Activated naive CD8-positive, alpha-beta T cell treated with anti-CD3 and anti-CD28 coated beads for 36 hours (primary cell): ENCODE measurements around the gene ZDHHC20. TPM values are rescaled to one million over a fixed set of nuclear protein-coding genes. Genes with fewer than 3 reads are reported as not detected.
A peak's percentile ranks its signal among the peaks of the same experiment; 100 is the strongest.
"Not testable (repeated sequence)": the region's sequence is repeated elsewhere in the genome, so short reads cannot be mapped to it uniquely, and the experiment has no call there.

Source experiments
- DNase-seq: peaks from one replicate; pipeline ENCODE4 v3.0.0; 2021
- H3K27ac Mint-ChIP-seq: one replicate; pipeline ENCODE4 v1.8.0; 2022; ENCODE audit warnings: mild to moderate bottlenecking, moderate library complexity, mixed read lengths
- H3K27me3 Mint-ChIP-seq: one replicate; pipeline ENCODE4 v1.8.0; 2022; ENCODE audit warnings: mild to moderate bottlenecking, mixed read lengths
- H3K36me3 Mint-ChIP-seq: one replicate; pipeline ENCODE4 v1.8.0; 2021; ENCODE audit warnings: mild to moderate bottlenecking, mixed read lengths
- H3K4me1 Mint-ChIP-seq: one replicate; pipeline ENCODE4 v1.8.0; 2021; ENCODE audit warnings: mixed read lengths
- H3K4me3 Mint-ChIP-seq: one replicate; pipeline ENCODE4 v1.8.0; 2022; ENCODE audit warnings: mild to moderate bottlenecking, moderate library complexity, mixed read lengths
- H3K9me3 Mint-ChIP-seq: one replicate; pipeline ENCODE4 v1.8.0; 2022; ENCODE audit warnings: mixed read lengths
- total RNA-seq, 2 experiments: library from RNA; stranded (reverse); gene quantifications; one replicate each; pipeline ENCODE4 v1.2.3, GENCODE V29; 2021

ZDHHC20 gene
- total RNA-seq, 2 experiments from 2014 or later, result 52.0 to 52.8 TPM

DNA sequence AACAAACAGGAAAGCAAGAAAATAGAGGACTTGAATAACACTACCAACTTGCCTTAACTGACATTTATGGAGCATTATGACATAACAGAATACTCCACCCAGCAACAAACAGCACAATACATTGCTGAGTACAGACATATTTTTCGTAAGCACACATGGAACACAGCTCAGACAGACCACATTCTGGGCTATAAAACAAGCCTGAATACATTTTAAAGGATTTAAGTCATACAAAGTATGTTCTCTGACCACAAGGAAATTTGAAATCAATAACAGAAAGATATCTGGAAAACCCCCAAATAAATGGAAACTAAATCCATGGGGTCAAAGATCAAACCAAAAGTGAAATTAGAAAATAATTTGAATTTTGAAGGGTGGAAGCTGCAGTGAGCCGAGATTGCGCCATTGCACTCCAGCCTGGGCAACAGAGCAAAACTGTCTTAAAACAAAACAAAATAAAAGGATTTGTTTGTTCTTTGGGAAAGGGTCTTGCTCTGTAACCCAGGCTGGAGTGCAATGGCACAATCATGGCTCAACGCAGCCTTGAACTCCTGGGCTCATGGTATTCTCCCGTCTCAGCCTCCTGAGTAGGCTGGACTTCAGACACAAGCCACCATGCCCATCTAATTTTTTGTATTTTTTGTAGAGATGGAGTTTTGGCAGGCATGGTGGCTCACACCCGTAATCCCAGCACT is 5.6 kb downstream of the ZDHHC20 start:
- Mint-ChIP-seq H3K9me3 (peaks cover 24% of the 10 kb centered on the region), H3K27ac (no peak overlapping the region), H3K27me3 (no peaks in the 10 kb centered on the region), H3K4me1 (peaks cover 44% of the 10 kb centered on the region), H3K36me3 (peaks cover 41% of the 10 kb centered on the region), H3K4me3 (no peak overlapping the region)
- no peak for DNase-seq

- Mint-ChIP-seq H3K4me1 (peaks cover 32% of the 10 kb centered on the region), H3K27ac (no peak overlapping the region), H3K36me3 (peaks cover 46% of the 10 kb centered on the region), H3K27me3 (no peaks in the 10 kb centered on the region), H3K4me3 (no peak overlapping the region), H3K9me3 (peaks cover 24% of the 10 kb centered on the region)
- DNase-seq, result no peak
Observed at GRCh38 chr13:21450936-21451335, 8.2 kb downstream of the ZDHHC20 start.

DNA sequence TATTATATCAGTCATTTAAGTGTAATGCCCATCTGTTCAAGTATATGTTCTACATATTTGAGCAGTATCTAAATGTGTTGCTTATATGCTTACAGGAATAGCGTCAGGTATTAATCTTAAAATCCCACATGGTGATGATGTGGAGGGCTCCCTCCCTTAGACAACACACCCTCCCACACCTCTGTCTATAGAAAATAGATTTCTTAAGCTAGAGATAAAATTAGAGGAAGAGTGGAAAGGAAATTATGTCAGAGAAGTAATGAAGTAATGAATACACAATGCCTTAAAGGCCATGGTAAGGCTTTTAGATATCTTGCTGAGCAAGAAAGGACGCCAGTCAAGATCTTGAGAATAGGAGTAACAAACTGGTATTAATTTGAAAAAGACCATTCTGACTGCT is 12.4 kb downstream of the ZDHHC20 start:
- H3K4me3 Mint-ChIP-seq, result no peak overlapping the region
- H3K27me3 Mint-ChIP-seq, result no peaks in the 10 kb centered on the region
- DNase-seq, result no peak
- H3K27ac Mint-ChIP-seq, result no peak overlapping the region
- peaks cover 1% of the 10 kb centered on the region for H3K9me3 Mint-ChIP-seq
- peaks cover 30% of the 10 kb centered on the region for H3K4me1 Mint-ChIP-seq
- H3K36me3 Mint-ChIP-seq, result peaks cover 23% of the 10 kb centered on the region

GRCh38 chr13:21445759-21446158 is 13.3 kb downstream of the ZDHHC20 start:
- H3K4me3 Mint-ChIP-seq, result no peak overlapping the region
- no peak for DNase-seq
- H3K36me3 Mint-ChIP-seq, result peaks cover 22% of the 10 kb centered on the region
- H3K27ac Mint-ChIP-seq, result no peak overlapping the region
- peaks cover 34% of the 10 kb centered on the region for H3K4me1 Mint-ChIP-seq
- H3K27me3 Mint-ChIP-seq, result no peaks in the 10 kb centered on the region
- H3K9me3 Mint-ChIP-seq, result peaks cover 2% of the 10 kb centered on the region

DNA sequence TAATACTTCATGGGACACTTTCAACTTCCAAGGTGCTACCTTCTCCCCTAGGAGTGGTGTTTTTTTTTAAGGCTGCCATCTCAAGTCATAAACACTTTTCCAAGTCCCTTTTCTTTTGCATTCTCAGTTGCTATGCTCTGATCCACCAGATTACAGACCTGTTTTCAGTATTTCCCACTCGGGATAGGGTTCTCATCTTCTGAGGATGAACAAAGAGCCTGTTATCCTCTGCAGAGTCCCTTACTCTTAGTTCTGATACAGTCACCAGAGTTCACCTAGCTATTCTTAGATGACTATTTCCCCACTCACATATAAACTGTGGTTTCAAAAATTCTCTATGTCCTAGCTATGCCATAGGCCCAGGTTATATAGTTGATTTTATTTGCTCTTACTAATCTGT is 15.9 kb downstream of the ZDHHC20 start:
- no peaks in the 10 kb centered on the region for H3K27me3 Mint-ChIP-seq
- H3K9me3 Mint-ChIP-seq, result peaks cover 4% of the 10 kb centered on the region
- H3K4me3 Mint-ChIP-seq, result no peak overlapping the region
- H3K27ac Mint-ChIP-seq, result no peak overlapping the region
- DNase-seq, result no peak
- peaks cover 30% of the 10 kb centered on the region for H3K4me1 Mint-ChIP-seq
- peaks cover 26% of the 10 kb centered on the region for H3K36me3 Mint-ChIP-seq

GRCh38 chr13:21436582-21436981 is 22.5 kb downstream of the ZDHHC20 start:
- Mint-ChIP-seq H3K4me1 (peaks cover 30% of the 10 kb centered on the region), H3K27ac (peak overlapping the region; percentile 13), H3K9me3 (peaks cover 12% of the 10 kb centered on the region), H3K27me3 (no peaks in the 10 kb centered on the region), H3K4me3 (no peak overlapping the region), H3K36me3 (peaks cover 46% of the 10 kb centered on the region)
- DNase-seq, result no peak

DNA sequence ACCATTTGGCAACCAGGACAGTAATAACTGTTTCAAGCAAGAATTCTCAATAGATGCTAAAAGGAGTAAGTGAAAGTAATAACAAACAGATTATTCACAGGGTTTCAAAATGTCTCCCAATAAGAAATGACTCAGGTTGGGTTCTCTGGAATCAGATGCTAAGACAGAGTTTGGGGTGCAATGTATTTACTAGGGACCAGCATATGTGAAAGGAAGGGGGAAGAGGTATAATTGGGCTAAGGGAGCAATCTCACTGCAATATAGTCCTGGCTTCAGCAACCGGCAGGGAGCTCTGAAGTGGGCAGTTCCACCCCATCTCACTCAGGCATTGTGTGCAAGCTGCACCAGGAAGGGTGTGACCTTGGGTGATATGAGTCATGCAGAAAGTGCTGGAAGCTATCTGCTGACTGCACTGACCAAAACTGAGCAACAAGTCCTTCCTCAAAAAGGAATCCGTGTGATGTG is 23.4 kb downstream of the ZDHHC20 start:
- Mint-ChIP-seq H3K36me3 (peaks cover 50% of the 10 kb centered on the region), H3K27me3 (no peaks in the 10 kb centered on the region), H3K4me1 (peaks cover 29% of the 10 kb centered on the region), H3K4me3 (no peak overlapping the region), H3K27ac (peak overlapping the region; percentile 1), H3K9me3 (peaks cover 18% of the 10 kb centered on the region)
- DNase-seq, result peak; percentile 14

DNA sequence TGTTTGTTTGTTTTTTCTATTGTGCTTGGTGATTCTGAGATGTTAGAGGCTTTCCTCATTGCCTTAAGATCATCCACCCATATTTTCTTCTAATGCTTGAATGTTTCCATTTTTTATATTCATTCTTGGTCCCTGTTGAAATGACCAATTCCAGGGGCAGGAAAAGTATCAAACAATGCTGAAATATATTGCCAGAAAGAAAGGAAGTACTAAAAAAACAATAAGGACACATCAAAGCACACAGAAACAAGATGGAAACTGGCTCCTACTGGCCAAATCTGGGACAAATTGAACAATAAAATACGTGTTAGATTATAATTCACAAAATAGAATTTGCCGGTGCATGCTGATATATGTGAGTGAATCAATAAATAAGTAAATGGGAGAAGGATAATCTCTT is 23.9 kb downstream of the ZDHHC20 start:
- H3K4me3 Mint-ChIP-seq, result no peak overlapping the region
- peaks cover 28% of the 10 kb centered on the region for H3K4me1 Mint-ChIP-seq
- H3K27ac Mint-ChIP-seq, result peak overlapping the region; percentile 1
- DNase-seq, result no peak
- H3K36me3 Mint-ChIP-seq, result peaks cover 55% of the 10 kb centered on the region
- H3K27me3 Mint-ChIP-seq, result no peaks in the 10 kb centered on the region
- peaks cover 22% of the 10 kb centered on the region for H3K9me3 Mint-ChIP-seq

DNA sequence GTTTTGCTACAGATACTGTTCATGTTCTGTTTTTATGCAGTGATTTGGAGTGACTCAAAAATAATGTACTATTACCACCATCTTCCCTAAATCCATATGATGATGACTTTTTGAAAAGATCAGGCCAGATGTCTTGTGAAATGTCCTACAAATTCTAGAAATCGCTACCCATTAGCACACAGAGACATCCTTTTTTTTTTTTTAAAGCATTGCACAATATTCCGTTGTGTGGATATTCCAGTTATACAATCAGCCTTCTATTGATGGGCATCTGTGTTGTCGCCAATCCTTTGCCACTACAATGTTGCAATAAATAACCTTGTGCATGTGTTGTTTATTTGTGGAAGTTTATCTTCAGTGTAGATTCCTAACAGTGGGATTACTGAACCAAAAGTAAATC is 24.5 kb downstream of the ZDHHC20 start:
- Mint-ChIP-seq H3K4me3 (no peak overlapping the region), H3K27ac (no peak overlapping the region), H3K36me3 (peaks cover 61% of the 10 kb centered on the region), H3K9me3 (peaks cover 28% of the 10 kb centered on the region), H3K4me1 (peaks cover 28% of the 10 kb centered on the region), H3K27me3 (no peaks in the 10 kb centered on the region)
- no peak for DNase-seq

- H3K4me3 Mint-ChIP-seq, result no peak overlapping the region
- H3K27ac Mint-ChIP-seq, result no peak overlapping the region
- H3K4me1 Mint-ChIP-seq, result peaks cover 20% of the 10 kb centered on the region
- peaks cover 26% of the 10 kb centered on the region for H3K9me3 Mint-ChIP-seq
- DNase-seq, result no peak
- H3K27me3 Mint-ChIP-seq, result no peaks in the 10 kb centered on the region
- peaks cover 46% of the 10 kb centered on the region for H3K36me3 Mint-ChIP-seq
Observed at GRCh38 chr13:21429211-21429610, 29.9 kb downstream of the ZDHHC20 start.

DNA sequence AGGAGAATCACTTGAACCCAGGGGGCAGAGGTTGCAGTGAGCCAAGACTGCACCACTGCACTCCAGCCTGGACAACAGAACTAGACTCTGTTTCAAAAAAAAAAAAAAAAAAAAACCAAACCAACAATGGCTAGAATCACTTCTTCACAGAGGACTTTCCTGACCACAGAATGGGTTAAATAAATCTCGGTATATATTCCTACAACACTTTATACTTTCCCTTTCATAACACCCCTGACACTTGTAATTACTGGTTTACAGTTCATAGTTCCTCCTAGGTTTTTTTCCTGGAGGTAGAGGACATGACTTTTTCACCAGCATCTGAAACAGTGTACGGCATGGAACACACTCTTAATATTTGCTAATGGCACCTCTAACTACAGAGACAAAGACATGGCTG is 31.4 kb downstream of the ZDHHC20 start:
- H3K27me3 Mint-ChIP-seq, result no peaks in the 10 kb centered on the region
- DNase-seq, result no peak
- peak overlapping the region; percentile 62 for H3K27ac Mint-ChIP-seq
- peaks cover 21% of the 10 kb centered on the region for H3K4me1 Mint-ChIP-seq
- H3K4me3 Mint-ChIP-seq, result no peak overlapping the region
- peaks cover 50% of the 10 kb centered on the region for H3K36me3 Mint-ChIP-seq
- H3K9me3 Mint-ChIP-seq, result peaks cover 26% of the 10 kb centered on the region

DNA sequence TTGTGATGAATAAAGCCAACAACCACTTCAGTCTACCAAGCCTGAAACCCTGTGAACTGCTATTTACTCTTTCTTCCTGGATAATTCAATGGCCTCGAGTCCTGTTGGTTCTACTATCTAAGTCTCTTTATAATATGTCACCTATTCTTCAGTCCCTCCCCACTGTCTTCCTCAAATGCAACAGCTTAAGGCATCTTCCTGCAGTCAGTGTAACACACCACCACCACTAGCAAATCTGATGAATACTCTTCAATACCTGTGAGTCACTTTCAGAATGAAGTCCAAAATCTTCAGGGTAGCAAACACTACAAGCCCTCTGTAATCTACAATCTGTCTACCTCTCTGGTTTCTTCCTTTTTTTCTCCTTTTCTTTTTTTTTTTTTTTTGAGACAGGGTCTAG is 32.9 kb downstream of the ZDHHC20 start:
- H3K4me3 Mint-ChIP-seq, result no peak overlapping the region
- H3K27me3 Mint-ChIP-seq, result no peaks in the 10 kb centered on the region
- H3K4me1 Mint-ChIP-seq, result peaks cover 22% of the 10 kb centered on the region
- no peak overlapping the region for H3K27ac Mint-ChIP-seq
- no peak for DNase-seq
- peaks cover 24% of the 10 kb centered on the region for H3K9me3 Mint-ChIP-seq
- peaks cover 47% of the 10 kb centered on the region for H3K36me3 Mint-ChIP-seq

DNA sequence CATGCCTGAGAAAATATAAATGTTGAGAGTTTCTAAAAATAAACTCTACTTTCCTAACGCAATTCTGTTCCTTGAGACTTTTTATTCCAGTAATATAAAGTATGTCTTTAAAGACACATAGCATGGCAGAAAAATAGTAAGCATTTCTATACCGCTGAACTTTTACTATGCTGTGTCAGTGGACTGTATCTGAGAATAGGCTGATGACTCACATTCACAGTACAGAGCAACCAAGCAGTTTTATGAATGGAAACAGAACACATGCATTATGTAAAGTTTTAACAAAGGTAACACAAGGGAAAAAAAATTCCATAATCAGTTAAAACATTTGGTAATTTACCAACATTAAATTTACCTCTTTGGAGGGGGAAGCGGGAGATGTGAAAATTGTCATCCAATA is 38.4 kb downstream of the ZDHHC20 start:
- DNase-seq, result no peak
- H3K4me3 Mint-ChIP-seq, result no peak overlapping the region
- peaks cover 23% of the 10 kb centered on the region for H3K36me3 Mint-ChIP-seq
- no peaks in the 10 kb centered on the region for H3K27me3 Mint-ChIP-seq
- peaks cover 14% of the 10 kb centered on the region for H3K4me1 Mint-ChIP-seq
- H3K9me3 Mint-ChIP-seq, result no peaks in the 10 kb centered on the region
- peak overlapping the region; percentile 30 for H3K27ac Mint-ChIP-seq

- Mint-ChIP-seq H3K36me3 (peaks cover 53% of the 10 kb centered on the region), H3K9me3 (peaks cover 12% of the 10 kb centered on the region), H3K4me1 (no peaks in the 10 kb centered on the region), H3K27ac (no peak overlapping the region), H3K27me3 (no peaks in the 10 kb centered on the region), H3K4me3 (no peak overlapping the region)
- no peak for DNase-seq
Observed at GRCh38 chr13:21413013-21413412, 46.1 kb downstream of the ZDHHC20 start.

- peaks cover 32% of the 10 kb centered on the region for H3K9me3 Mint-ChIP-seq
Observed at GRCh38 chr13:21410453-21410852, 48.6 kb downstream of the ZDHHC20 start.

DNA sequence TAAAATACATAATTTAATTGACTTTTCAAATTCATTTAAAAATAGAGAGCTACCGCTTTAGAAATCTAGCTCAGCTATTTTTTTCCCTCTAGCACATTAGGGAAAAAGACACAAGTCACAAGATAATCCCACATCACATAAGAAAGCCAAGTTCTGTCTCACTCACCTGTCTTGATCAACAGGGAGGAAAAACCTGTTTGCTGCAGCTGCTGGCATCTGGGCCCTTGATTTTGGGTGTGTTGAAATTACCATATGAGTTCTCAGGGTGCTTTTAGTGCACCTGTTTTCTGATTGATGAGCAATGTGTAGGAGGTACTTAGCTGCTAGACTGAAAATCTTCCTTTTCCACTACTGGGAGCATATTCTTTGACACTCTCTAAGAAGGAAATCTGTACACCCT is 53.8 kb downstream of the ZDHHC20 start:
- Mint-ChIP-seq H3K9me3 (peaks cover 34% of the 10 kb centered on the region), H3K4me3 (no peak overlapping the region), H3K27me3 (no peaks in the 10 kb centered on the region), H3K4me1 (peaks cover 25% of the 10 kb centered on the region), H3K36me3 (peaks cover 73% of the 10 kb centered on the region), H3K27ac (no peak overlapping the region)
- DNase-seq, result no peak

More at GRCh38 chr13:21410453-21410852, 48.6 kb downstream of the ZDHHC20 start:
- not testable (repeated sequence) for H3K4me1 Mint-ChIP-seq, H3K4me3 Mint-ChIP-seq, H3K27ac Mint-ChIP-seq, DNase-seq, H3K27me3 Mint-ChIP-seq
- H3K36me3 Mint-ChIP-seq, result peaks cover 72% of the 10 kb centered on the region
